SHP77 (cell line): Measurements from ENCODE around the gene NPY1R.

Experiments used
- DNase-seq, 2 experiments: peaks; one replicate each; lab custom pipeline; 2025; lab: John Stamatoyannopoulos, UW

NPY1R gene

GRCh38 chr4:163332526-163333406 is at the start of gene NPY1R:
TSS of gene NPY1R (minus strand) at chr4:163332596. CDS start at chr4:163326554, 6,042 bp downstream.
- peak; percentile 67 to 75 for DNase-seq

- no peak for DNase-seq
These were observed 48.3 kb upstream of the NPY1R start for GRCh38 chr4:163380703-163381102.

- DNase-seq, result no peak
These were observed 46.3 kb upstream of the NPY1R start for GRCh38 chr4:163378661-163379060.

GRCh38 chr4:163372029-163372428 is 39.6 kb upstream of the NPY1R start:
- no peak for DNase-seq

GRCh38 chr4:163367651-163368050 is 35.3 kb upstream of the NPY1R start:
- no peak for DNase-seq

GRCh38 chr4:163356104-163356503 is 23.7 kb upstream of the NPY1R start:
- no peak for DNase-seq

- no peak for DNase-seq
These were observed 20.7 kb upstream of the NPY1R start for GRCh38 chr4:163353054-163353453.

GRCh38 chr4:163350672-163351071 is 18.3 kb upstream of the NPY1R start:
- DNase-seq, result no peak

GRCh38 chr4:163344147-163345125 is 12.0 kb upstream of the NPY1R start:
- no peak for DNase-seq

- no peak for DNase-seq
These were observed 11.3 kb upstream of the NPY1R start, which contains the start of gene NPY5R for GRCh38 chr4:163343604-163344146. TSS of gene NPY5R (plus strand) at chr4:163343892. CDS start at chr4:163350274, 6,382 bp downstream.

- no peak for DNase-seq
These were observed 3.0 kb upstream of the NPY1R start for GRCh38 chr4:163335384-163335783.

GRCh38 chr4:163331629-163332376 is 593 bp downstream of the NPY1R start:
- no peak for DNase-seq

GRCh38 chr4:163330916-163331628 is 1.3 kb downstream of the NPY1R start:
- DNase-seq, result no peak

GRCh38 chr4:163317110-163317509 is 15.3 kb downstream of the NPY1R start:
- no peak for DNase-seq

- DNase-seq, result no peak
These were observed 22.9 kb downstream of the NPY1R start for GRCh38 chr4:163309466-163309865.

GRCh38 chr4:163303069-163303468 is 29.3 kb downstream of the NPY1R start:
- DNase-seq, result no peak

- no peak for DNase-seq
These were observed 32.0 kb downstream of the NPY1R start for GRCh38 chr4:163300445-163300844.

GRCh38 chr4:163295138-163295537 is 37.3 kb downstream of the NPY1R start:
- no peak for DNase-seq

- no peak for DNase-seq
These were observed 48.1 kb downstream of the NPY1R start for GRCh38 chr4:163284304-163284703.

GRCh38 chr4:163280703-163281519 is 51.5 kb downstream of the NPY1R start:
- DNase-seq, result no peak
